Stimulated activated CD8-positive, alpha-beta memory T cell treated with anti-CD3 and anti-CD28 coated beads, Interleukin-4, amount 100 ng/mL, for 4 hours (primary cell): Measurements from ENCODE around the gene NCKAP5.

Experiments used
- DNase-seq, 2 donors: peaks; one replicate each; pipeline ENCODE4 v3.0.0-alpha.2; 2020; ENCODE audit warnings: low read depth in 2 of 2, low spot score in 1 of 2

Gene NCKAP5

GRCh38 chr2:133426791-133427190, 141.5 kb downstream of the NCKAP5 start:
- DNase-seq = no peak

GRCh38 chr2:133425612-133426011, 142.7 kb downstream of the NCKAP5 start:
- no peak for DNase-seq

GRCh38 chr2:133424876-133425275, 143.4 kb downstream of the NCKAP5 start:
- no peak for DNase-seq

GRCh38 chr2:133422931-133423351, 145.3 kb downstream of the NCKAP5 start:
- DNase-seq = no peak

- DNase-seq = no peak
These were observed 146.5 kb downstream of the NCKAP5 start for GRCh38 chr2:133421516-133422324.

GRCh38 chr2:133420788-133421187, 147.5 kb downstream of the NCKAP5 start:
- DNase-seq = no peak

- no peak for DNase-seq
These were observed 149.6 kb downstream of the NCKAP5 start for GRCh38 chr2:133418671-133419070.

- no peak for DNase-seq
These were observed 150.2 kb downstream of the NCKAP5 start for GRCh38 chr2:133418021-133418420.

- no peak for DNase-seq
These were observed 150.8 kb downstream of the NCKAP5 start for GRCh38 chr2:133417415-133417814.

GRCh38 chr2:133416736-133417135, 151.5 kb downstream of the NCKAP5 start:
- no peak for DNase-seq

GRCh38 chr2:133416146-133416545, 152.1 kb downstream of the NCKAP5 start:
- no peak for DNase-seq

- no peak for DNase-seq
These were observed 152.9 kb downstream of the NCKAP5 start for GRCh38 chr2:133415210-133415876.

GRCh38 chr2:133414486-133415209, 153.6 kb downstream of the NCKAP5 start:
- DNase-seq = no peak

GRCh38 chr2:133413863-133414262, 154.4 kb downstream of the NCKAP5 start:
- no peak for DNase-seq

GRCh38 chr2:133412694-133413093, 155.6 kb downstream of the NCKAP5 start:
- DNase-seq = no peak

- no peak for DNase-seq
These were observed 156.4 kb downstream of the NCKAP5 start for GRCh38 chr2:133411857-133412256.

GRCh38 chr2:133411101-133411500, 157.2 kb downstream of the NCKAP5 start:
- no peak for DNase-seq

GRCh38 chr2:133409581-133410285, 158.5 kb downstream of the NCKAP5 start:
- DNase-seq = no peak

- DNase-seq = no peak
These were observed 159.6 kb downstream of the NCKAP5 start for GRCh38 chr2:133408671-133409070.

- DNase-seq = no peak
These were observed 160.9 kb downstream of the NCKAP5 start for GRCh38 chr2:133407341-133407740.

GRCh38 chr2:133405252-133405651, 163.0 kb downstream of the NCKAP5 start:
- no peak for DNase-seq
